NCI-H2029 (cell line): ENCODE results near the gene TNXB.
"Not testable (repeated sequence)": the region's sequence is repeated elsewhere in the genome, so short reads cannot be mapped to it uniquely, and the experiment has no call there.

Source experiments
- DNase-seq: peaks from one replicate; lab custom pipeline; 2025; lab: John Stamatoyannopoulos, UW

The TNXB gene

GRCh38 chr6:32112431-32112980, 3.4 kb upstream of the TNXB start:
- DNase-seq, result no peak

DNA sequence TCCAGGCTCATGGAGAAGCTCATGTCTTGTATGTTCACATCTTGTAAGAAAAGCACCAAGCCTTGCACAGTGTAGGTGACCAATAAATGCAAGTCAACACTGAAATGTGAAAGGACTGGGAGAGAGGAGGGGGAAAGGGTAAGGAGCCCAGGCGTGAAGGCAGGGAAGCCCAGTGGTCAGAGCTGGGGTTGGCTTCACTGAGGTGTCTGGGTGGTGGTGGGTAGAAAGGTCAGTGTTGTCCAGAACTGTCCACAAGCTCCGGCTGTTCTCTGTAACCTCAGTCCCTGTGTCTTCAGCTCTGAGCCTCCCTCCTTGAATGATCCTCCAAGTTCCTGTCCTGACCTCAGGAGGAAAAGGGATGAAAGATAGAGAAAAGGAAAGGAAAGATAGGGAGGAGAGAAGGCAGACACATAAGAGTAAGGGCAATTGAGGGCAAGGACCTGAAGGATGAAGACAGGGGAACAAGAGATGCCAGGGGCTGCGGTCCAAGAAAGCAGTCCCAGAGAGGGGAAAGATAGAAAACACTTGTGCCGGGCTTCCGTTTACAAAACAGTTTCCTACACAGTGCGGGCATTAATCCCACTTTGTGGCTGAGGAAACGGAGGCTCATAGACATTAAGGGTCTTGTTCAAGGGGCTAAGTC, 2.4 kb upstream of the TNXB start:
- no peak for DNase-seq

- no peak for DNase-seq
Observed at GRCh38 chr6:32110632-32111031, 1.5 kb upstream of the TNXB start.

DNA sequence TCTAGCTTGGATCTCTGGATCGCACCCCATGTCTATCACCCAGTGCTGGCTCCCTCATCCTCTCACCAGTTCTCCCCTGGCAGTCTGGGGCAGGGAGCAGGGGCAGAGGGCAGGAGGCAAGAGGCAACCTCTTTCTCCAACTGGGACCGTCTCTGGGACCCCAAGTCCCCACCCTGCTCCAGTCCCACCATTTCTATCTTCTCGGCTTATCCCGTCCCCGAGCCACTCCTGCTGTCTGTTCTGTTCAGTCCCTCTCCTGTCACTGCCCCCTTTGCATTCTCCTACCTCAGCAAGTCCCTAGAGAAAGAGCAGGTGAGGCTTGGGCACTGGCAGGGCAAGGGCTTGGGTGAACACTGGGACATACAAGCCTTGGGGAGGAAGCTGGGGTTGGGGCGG, 625 bp upstream of the TNXB start:
- no peak for DNase-seq

DNA sequence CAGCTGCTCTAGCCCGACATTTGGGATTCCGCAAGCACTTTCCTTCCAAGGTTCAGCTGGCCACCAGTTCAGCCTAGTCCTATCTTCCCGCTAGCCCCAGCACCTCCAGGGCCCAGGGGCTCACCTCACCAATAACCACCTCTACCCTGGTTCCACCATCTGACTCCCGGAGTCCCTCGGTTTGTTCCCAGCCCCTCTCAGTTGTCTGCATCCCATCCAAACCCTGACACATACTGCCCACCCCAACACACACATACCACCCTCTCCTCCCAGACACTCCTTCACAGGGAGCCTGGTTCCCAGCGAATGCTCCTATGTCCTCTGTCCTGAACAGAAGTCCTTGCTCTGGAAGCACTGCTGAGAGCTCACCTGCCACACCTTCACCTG, 418 bp downstream of the TNXB start:
- no peak for DNase-seq

GRCh38 chr6:32108094-32108627, 977 bp downstream of the TNXB start:
- no peak for DNase-seq

DNA sequence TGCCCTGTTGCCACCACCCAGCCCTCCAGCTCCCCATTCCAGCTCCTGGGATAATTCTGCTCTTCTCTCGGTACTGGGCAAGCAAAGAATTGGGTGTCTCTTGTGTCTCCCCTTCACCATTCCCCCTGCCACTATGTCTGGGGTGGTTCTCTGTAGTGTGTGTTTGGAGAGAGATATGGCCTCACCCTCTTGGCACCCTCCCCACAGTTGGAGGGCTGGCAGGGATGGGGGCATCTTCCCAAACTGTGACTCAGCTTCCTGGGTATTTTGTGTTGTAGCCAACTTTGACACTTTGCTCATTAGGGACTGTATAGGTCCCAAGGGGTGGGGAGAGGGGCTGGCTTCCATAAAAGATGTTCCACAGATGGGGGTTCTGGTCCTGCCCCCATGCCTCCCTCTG, 1.7 kb downstream of the TNXB start:
- DNase-seq, result no peak

DNA sequence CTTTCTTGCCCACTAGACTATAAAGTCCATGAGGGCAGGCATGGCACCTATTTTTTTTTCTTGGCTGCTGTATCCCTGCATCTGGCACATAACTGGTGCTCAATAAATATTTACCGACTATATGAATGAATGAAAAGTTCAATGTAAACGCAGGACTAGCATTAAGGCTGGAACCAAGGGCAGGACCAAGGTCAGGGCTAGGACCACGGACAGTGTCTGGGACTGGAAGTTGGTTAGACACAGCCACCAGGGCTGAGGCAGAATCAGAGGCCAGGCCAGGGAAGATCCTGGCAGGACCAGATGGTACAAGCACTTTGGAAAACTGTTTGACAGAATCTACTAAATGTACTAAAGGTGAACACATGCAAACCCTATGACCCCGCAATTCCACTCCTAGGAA, 3.7 kb downstream of the TNXB start:
- no peak for DNase-seq

DNA sequence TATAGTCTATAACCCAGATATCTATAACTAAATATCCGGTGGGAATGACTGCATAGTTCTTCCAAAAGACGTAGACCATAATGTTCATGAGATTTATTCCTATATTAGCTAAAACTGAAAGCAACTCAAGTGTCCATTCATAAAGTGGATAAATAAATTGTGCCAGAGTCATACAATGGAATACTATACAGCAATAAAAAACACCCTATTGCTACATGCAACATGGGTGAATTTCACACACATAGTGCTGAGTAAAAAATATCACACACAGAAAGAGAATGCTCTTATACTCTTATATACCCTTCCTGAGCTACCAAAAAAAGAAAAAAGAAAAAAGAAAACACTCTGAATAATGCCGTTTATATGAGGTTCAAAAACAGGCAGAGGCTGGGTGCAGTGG, 6.9 kb downstream of the TNXB start:
- no peak for DNase-seq

DNA sequence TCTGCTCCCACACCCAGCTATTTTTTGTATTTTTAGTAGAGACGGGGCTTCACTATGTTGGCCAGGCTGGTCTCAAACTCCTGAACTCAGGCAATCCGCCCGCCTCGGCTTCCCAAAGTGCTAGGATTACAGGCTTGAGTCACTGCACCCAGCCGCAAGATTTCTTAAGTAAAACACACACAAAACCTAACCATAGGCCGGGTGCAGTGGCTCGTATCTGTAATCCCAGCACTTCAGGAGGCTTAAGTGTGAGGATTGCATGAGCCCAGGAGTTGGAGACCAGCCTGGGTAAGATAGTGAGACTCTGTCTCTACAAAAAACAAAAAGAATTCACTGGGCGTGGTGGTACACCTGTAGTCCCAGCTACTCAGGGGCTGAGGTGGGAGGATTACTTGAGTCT, 8.9 kb downstream of the TNXB start:
- not testable (repeated sequence) for DNase-seq

- no peak for DNase-seq
Observed at GRCh38 chr6:32097364-32097763, 11.8 kb downstream of the TNXB start.

GRCh38 chr6:32096394-32097258, 12.5 kb downstream of the TNXB start:
- no peak for DNase-seq

DNA sequence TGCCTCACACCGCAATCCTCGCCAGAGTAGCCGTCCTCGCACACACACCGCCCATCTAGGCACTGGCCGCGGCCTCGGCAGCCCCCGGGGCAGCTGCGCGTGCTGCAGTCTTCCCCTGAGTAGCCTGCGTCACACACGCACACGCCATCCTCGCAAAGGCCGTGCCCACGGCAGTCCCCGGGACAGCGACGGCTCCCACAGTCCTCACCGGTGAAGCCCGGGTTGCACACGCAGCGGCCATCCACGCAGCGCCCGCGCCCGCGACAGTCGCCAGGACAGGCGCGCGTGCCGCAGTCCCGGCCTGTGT, 13.1 kb downstream of the TNXB start:
- no peak for DNase-seq

GRCh38 chr6:32095338-32096086, 13.6 kb downstream of the TNXB start:
- no peak for DNase-seq

DNA sequence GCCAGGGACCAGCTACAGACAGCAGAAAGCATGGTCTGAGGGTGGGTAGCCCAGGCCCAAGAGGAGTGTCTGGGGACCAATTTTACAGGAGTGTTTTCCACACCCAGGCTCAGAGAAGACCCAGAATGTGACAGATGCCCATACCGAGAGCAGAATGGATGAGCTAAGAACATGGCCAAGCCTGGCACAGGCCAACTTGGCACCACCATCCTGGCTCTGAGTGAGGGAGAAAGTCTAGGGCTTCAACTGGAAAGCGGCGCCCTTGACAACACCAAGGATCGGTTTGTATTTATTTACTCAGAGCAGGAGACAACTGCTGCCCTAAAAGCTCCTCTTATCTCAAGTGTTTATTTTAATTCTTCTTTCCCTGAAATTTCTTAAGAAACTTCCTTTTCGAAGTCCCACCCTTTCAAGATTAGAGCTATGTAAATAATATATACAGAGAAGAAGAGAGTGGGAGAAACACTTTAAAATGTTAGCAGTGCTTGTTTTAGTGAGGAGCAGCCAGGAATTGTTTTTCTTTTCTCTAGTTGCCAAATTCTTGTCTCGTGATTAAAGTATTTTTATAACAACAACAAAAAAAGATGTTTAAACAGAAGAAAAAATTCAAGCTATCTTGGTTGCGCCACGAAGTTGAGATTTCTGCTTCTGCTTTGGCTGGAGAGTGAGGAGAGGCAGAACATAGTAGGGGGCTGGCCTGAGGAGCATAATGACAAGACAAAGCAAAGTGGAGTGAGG, 16.2 kb downstream of the TNXB start:
- DNase-seq, result peak; percentile 34

- no peak for DNase-seq
Observed at GRCh38 chr6:32089082-32089828, 19.9 kb downstream of the TNXB start.

- DNase-seq, result no peak
Observed at GRCh38 chr6:32088487-32089049, 20.6 kb downstream of the TNXB start.

- DNase-seq, result peak; percentile 10
Observed at GRCh38 chr6:32087574-32088486, 21.3 kb downstream of the TNXB start.

DNA sequence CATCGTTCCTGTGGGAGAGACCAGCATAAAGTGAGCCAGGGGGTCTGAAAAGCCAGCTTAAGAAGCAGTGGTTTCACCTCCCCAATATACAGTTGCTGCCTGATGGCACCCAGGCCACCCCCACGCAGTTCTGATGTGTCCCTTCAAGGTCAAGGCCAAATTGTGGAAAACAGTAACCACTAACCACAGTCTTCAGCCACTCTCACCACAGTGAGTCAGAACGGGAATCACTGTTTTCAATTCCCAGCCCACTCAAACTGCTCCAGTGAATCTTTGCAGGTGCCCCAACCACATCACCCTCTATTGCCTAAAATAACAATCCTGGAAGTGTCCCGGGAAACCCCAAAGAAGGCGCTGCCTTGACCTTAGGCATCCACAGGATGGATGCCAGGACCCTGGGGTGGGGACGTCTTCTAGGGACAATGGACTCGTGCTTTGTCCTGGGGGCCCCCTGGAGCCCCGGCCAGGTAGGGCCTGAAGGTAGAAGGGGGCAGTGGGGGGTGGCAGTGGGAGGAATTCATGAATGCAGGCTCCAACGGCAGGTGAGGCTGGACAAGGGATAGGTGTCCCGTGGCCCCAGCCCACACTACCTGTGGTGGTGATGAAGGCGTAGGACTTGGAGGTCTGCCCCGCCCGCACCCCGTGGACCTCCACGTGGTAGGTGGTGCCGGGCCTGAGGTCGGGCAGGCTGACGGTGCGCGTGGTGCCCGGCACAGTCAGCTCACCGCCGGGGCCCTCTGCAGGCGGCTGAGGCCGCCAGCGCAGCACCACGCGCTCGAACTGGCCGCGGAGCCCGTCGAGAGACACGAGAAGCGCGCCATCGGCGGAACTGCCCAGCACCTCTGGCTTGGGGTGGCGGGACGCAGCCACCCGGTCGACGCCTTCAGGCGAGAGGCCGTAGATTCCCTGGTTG, 22.2 kb downstream of the TNXB start:
- no peak for DNase-seq
